GM18511 (cell line): ENCODE data around the gene SCYGR7.
"Not testable (repeated sequence)": the region's sequence is repeated elsewhere in the genome, so short reads cannot be mapped to it uniquely, and the experiment has no call there.

Experiments used
- ATAC-seq: cut with Tn5 transposase; IDR thresholded peaks from one replicate; pipeline ENCODE4 v1.9.1; 2021; ENCODE audit warnings: mild to moderate bottlenecking, moderate library complexity; ENCODE audit not compliant: unreplicated experiment

Gene SCYGR7

DNA sequence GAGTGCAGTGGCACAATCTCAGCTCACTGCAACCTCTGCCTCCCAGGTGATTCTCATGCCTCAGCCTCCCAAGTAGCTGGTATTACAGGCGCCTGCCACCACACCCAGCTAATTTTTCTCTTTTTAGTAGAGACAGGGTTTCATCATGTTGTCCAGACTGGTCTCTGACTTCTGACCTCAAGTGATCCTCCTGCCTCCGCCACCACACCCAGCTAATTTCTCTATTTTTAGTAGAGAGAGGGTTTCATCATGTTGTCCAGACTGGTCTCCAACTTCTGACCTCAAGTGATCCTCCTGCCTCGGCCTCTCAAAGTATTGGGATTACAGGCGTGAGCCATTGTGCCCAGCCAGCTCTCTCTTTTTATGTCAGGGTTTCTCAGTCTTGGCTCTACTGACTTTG is 28.1 kb downstream of the SCYGR7 start:
- not testable (repeated sequence) for ATAC-seq

GRCh38 chr2:227759411-227760118 is 31.4 kb downstream of the SCYGR7 start:
- no peak for ATAC-seq

DNA sequence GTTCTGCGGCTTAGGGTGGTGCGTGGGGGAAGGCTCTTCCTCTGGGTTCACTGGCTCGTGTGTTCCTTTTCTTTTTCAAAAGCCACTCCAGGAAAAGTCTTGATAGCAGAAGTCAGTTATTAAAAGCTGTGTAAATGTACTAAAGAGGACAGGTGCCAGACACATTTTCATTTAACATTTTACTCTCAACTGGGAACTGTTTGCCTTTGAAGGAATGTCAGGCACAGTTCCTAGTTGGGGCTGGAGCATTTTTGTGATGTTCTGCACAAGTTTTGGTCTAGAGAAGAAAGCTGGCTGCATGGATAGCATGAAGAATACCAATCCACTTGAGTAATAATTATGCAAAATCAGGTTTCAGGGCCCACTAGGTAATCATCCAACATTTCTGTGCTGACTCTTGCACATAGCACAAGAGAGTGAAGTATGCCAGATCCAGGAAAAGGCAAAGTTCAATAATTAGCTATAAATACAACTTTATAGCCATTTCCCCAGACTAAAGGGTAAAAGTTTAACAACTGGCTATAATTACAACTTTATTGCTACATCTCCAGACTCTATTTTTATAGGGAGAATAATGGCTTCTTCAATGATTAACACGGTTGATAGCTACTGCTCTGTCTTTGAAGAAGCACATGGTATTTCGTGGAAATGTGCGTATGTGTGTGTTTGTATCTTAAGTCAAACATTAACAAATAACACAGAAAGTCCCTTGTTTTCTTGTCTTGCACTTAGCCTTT is 33.8 kb downstream of the SCYGR7 start:
- no peak for ATAC-seq

GRCh38 chr2:227765788-227766372 is 37.7 kb downstream of the SCYGR7 start:
- peak; percentile 24 for ATAC-seq

GRCh38 chr2:227766373-227766883 is 38.3 kb downstream of the SCYGR7 start:
- peak; percentile 98 for ATAC-seq

DNA sequence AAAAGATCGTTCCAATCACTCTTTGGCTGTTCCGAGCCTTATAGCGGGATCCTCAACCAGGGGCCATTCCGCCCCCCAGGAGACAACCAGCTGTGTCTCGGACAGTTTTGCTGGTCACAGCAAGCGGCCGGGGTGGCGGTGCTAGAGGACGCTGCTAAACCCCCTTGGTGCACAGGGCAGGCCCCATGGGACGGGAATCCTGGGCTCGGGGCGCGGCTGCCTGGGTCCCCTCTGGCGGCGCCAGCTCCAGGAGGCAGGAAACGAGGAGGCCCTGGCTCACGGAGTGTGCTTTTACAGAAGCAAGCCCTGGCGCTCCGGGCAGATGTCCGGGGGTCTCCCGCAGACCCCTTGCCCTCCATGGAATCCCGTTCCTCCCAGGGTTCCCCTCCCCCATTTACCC is 39.7 kb downstream of the SCYGR7 start:
- ATAC-seq: no peak

DNA sequence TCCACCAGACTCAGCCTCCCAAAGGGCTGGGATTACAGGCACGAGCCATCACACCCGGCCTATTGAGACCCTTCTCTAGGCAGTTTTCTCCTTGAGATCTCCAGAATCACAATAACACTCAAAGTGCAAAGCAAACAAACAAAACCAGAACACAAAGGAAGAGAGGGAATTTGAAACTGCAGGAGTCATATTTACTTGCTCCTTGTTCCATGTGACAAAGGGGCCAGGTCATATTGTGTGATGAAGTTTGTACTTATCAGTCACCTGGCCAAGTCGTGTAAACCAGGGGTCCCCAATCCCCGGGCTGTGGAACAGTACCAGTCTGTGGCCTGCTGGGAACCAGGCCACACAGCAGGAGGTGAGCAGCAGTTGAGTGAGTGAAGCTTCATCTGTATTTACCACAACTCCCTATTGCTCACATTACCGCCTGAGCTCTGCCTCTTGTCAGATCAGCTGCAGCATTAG is 44.1 kb downstream of the SCYGR7 start:
- ATAC-seq: no peak

GRCh38 chr2:227772932-227773331 is 44.8 kb downstream of the SCYGR7 start:
- no peak for ATAC-seq

GRCh38 chr2:227774011-227774624 is 46.0 kb downstream of the SCYGR7 start:
- ATAC-seq: no peak

DNA sequence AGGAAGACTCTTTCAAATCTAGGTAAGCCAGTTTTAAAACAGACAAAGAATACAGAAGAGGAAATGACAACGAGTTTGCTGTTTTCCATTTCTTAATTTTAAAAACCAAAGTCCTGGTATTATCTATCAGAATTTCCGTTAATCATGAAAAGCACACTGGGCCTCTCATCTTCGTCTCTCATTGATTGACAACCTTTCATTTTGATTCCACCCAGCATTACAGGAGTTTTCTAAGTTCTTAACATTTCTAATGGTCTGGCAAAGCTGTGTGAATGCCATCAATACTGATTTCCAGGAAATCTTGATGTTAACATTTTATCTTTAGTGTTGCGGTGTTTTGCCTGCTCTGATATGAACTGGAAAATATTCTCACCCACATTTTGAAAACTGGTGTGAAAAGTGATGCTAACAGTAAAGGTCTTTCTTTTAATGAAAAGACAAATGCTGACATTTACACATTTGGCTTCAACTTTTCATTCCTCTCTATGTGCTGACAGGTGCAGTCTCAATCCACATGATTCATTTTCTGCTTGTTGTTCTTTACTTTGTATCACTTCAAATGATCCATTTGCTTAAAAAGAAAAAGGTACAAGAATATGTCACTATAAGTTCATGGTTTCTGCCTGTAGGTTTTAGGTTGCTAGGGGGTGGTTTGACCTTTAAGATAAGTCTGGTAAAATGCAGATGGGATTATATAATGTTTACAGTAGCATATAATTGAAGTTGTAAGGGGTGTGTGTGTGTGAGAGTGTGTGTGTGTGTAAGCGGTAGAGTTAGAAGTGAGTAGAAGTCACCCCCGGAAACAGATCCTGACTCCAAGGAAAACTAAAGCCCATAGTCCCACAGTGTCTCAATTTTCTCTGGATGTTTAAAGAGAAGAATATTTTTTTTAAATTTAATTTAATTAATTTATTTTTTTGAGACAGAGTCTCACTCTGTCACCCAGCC is 47.0 kb downstream of the SCYGR7 start:
- ATAC-seq: no peak
